ENCODE results near the gene SBF2. TPM values are rescaled to one million over a fixed set of nuclear protein-coding genes. Genes with fewer than 3 reads are reported as not detected.

SBF2 gene
- total RNA-seq, 2 experiments from 2014 or later = 14.2 to 15.2 TPM

DNA sequence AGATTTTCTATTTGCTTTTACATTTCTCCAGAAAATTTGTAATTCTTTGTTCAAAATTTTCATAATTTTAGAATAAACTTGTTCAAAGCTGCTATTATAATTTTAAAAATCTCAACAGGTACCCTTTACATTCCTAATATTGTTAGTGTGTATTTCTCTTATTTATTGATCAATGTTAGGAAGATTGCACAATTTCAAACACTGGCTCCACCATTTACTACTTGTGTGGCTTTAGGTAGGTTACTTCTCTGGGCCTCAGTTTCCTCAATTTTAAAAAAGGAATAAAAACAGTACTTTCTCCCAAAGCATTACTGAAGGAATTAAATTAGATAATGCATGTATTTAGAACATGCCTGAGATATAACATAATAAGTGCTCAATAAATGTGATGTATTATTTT lies 180.2 kb downstream of the SBF2 start:
- no peaks in the 10 kb centered on the region for H3K36me3 Mint-ChIP-seq (ENCODE audit: low read depth)
- no peaks in the 10 kb centered on the region for H3K27me3 Mint-ChIP-seq
- ATAC-seq (ENCODE audit: poor library complexity) = no peak
- TF ChIP-seq, protein P1, sequence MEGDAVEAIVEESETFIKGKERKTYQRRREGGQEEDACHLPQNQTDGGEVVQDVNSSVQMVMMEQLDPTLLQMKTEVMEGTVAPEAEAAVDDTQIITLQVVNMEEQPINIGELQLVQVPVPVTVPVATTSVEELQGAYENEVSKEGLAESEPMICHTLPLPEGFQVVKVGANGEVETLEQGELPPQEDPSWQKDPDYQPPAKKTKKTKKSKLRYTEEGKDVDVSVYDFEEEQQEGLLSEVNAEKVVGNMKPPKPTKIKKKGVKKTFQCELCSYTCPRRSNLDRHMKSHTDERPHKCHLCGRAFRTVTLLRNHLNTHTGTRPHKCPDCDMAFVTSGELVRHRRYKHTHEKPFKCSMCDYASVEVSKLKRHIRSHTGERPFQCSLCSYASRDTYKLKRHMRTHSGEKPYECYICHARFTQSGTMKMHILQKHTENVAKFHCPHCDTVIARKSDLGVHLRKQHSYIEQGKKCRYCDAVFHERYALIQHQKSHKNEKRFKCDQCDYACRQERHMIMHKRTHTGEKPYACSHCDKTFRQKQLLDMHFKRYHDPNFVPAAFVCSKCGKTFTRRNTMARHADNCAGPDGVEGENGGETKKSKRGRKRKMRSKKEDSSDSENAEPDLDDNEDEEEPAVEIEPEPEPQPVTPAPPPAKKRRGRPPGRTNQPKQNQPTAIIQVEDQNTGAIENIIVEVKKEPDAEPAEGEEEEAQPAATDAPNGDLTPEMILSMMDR (IDR thresholded peaks at IDR 0.05) = no peak
- DNase-seq = no peak
- H3K4me3 Mint-ChIP-seq = no peak overlapping the region
- peaks cover 11% of the 10 kb centered on the region for H3K9me3 Mint-ChIP-seq
- no peaks in the 10 kb centered on the region for H3K27me3 ChIP-seq (ENCODE audit: control insufficient read depth in 1 of 2, insufficient read depth in 2 of 2, low read length in 2 of 2)
- no peak overlapping the region for H3K4me3 ChIP-seq (ENCODE audit: low read length)
- POLR2A ChIA-PET = no interaction called here
- no peaks in the 10 kb centered on the region for H3K4me1 ChIP-seq (ENCODE audit: insufficient read depth, low read length)
- CTCF ChIA-PET = no interaction called here
- H3K27ac ChIP-seq (ENCODE audit: low read depth in 1 of 2, low read length in 2 of 2) = no peak overlapping the region
- peaks cover 0 to 4% of the 10 kb centered on the region in 2 experiments for H3K9me3 ChIP-seq (ENCODE audit: control insufficient read depth in 1 of 2, insufficient read depth in 1 of 2, low read length in 2 of 2)
- intact Hi-C loops (cut with DNase I, micrococcal nuclease) = no loop called here
- no peak overlapping the region for H3K27ac Mint-ChIP-seq
- no peaks in the 10 kb centered on the region for H3K4me1 Mint-ChIP-seq (ENCODE audit: low read depth)
- no peaks in the 10 kb centered on the region for H3K36me3 ChIP-seq (ENCODE audit: insufficient read depth, low read length)

DNA sequence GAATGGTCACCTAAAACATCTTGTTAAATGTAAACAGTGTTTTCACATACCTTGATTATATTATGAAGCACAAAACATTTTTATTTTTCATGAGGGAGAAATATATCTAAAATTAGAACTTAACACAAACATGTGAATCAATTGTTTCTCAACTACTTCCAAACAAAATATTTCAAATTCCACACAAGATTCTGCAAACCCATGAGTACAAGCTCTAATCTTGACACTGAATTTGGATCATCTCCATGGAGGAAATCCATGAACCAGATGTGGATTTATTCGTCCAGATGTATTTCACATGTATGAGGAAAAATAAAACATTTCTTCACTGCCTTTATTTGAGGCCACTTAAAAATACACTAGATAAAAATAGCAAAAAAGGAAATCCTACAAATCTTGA lies 184.2 kb downstream of the SBF2 start:
- Mint-ChIP-seq H3K27ac (no peak overlapping the region), H3K27me3 (no peaks in the 10 kb centered on the region), H3K4me3 (no peak overlapping the region), H3K4me1 (ENCODE audit: low read depth) (no peaks in the 10 kb centered on the region), H3K36me3 (ENCODE audit: low read depth) (no peaks in the 10 kb centered on the region), H3K9me3 (peaks cover 5% of the 10 kb centered on the region)
- Histone ChIP-seq H3K27ac (ENCODE audit: low read depth in 1 of 2, low read length in 2 of 2) (no peak overlapping the region), H3K27me3 (ENCODE audit: control insufficient read depth in 1 of 2, insufficient read depth in 2 of 2, low read length in 2 of 2) (no peaks in the 10 kb centered on the region), H3K9me3 (ENCODE audit: control insufficient read depth in 1 of 2, insufficient read depth in 1 of 2, low read length in 2 of 2) (no peaks in the 10 kb centered on the region), H3K4me3 (ENCODE audit: low read length) (no peak overlapping the region), H3K36me3 (ENCODE audit: insufficient read depth, low read length) (no peaks in the 10 kb centered on the region), H3K4me1 (ENCODE audit: insufficient read depth, low read length) (no peaks in the 10 kb centered on the region)
- TF ChIP-seq, protein P1 (IDR thresholded peaks at IDR 0.05) = no peak
- POLR2A ChIA-PET = no interaction called here
- intact Hi-C loops (cut with DNase I, micrococcal nuclease) = no loop called here
- DNase-seq (no peak), ATAC-seq (ENCODE audit: poor library complexity) (no peak)
- CTCF ChIA-PET = no interaction called here

- Histone ChIP-seq H3K4me3 (ENCODE audit: low read length) (no peak overlapping the region), H3K9me3 (ENCODE audit: control insufficient read depth in 1 of 2, insufficient read depth in 1 of 2, low read length in 2 of 2) (no peaks in the 10 kb centered on the region), H3K4me1 (ENCODE audit: insufficient read depth, low read length) (no peaks in the 10 kb centered on the region), H3K27ac (ENCODE audit: low read depth in 1 of 2, low read length in 2 of 2) (no peak overlapping the region), H3K27me3 (ENCODE audit: control insufficient read depth in 1 of 2, insufficient read depth in 2 of 2, low read length in 2 of 2) (no peaks in the 10 kb centered on the region), H3K36me3 (ENCODE audit: insufficient read depth, low read length) (no peaks in the 10 kb centered on the region)
- intact Hi-C loops (cut with DNase I, micrococcal nuclease) = no loop called here
- POLR2A ChIA-PET = no interaction called here
- H3K36me3 Mint-ChIP-seq (ENCODE audit: low read depth) = no peaks in the 10 kb centered on the region
- no peak for DNase-seq
- no peaks in the 10 kb centered on the region for H3K27me3 Mint-ChIP-seq
- peaks cover 5% of the 10 kb centered on the region for H3K9me3 Mint-ChIP-seq
- CTCF ChIA-PET = interaction anchor here (0.6 kb wide), 1 partner anchor 206 kb away, joined by 3 read pairs; no protein-coding TSS in a partner anchor
- H3K4me1 Mint-ChIP-seq (ENCODE audit: low read depth) = no peaks in the 10 kb centered on the region
- TF ChIP-seq, protein P1 (IDR thresholded peaks at IDR 0.05) = no peak
- H3K4me3 Mint-ChIP-seq = no peak overlapping the region
- no peak overlapping the region for H3K27ac Mint-ChIP-seq
- ATAC-seq (ENCODE audit: poor library complexity) = no peak
These were observed 184.9 kb downstream of the SBF2 start for GRCh38 chr11:10108915-10109680.
